Measurements from ENCODE around the gene FBH1.
"Not testable (repeated sequence)": the region's sequence is repeated elsewhere in the genome, so short reads cannot be mapped to it uniquely, and the experiment has no call there.

Gene FBH1

DNA sequence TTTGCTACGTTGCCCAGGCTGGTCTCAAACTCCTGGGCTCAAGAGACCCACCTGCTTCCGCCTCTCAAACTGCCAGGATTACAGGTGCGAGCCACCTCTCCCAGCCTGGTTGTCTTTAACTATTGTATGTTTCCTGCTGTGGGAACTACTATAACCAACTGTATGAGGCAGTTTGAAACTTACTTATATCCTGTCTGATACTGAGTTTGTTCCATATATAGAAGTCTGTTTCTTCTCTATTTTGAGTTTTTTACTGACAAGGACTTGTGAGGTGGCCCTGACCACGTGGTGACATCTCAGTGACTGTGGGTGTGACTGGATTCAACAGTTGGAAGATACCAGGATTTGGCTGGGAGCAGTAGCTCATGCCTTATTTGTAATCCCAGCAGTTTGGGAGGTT is 14.2 kb downstream of the FBH1 start:
- no peak for DNase-seq

DNA sequence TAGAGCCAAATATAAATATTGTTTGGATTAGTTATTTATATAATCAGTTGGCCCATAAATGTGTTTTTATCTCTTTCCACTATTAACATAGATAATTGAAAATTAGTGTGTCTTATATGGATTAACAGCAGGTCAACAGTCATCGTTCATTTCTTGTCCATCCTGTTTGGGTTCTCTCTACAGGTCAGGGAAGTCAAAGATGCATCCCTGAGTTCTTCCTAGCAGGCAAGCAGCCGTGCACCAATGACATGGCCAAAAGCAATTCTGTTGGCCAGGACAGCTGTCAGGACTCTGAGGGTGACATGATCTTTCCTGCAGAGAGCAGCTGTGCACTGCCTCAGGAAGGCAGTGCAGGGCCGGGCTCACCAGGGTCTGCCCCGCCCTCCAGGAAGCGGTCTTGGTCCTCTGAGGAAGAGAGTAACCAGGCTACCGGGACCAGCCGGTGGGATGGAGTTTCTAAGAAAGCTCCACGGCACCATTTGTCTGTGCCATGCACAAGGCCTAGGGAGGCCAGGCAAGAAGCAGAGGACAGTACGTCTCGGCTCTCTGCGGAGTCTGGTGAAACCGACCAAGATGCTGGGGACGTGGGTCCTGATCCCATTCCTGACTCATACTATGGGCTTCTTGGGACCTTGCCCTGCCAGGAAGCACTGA is 15.9 kb downstream of the FBH1 start:
- no peak for DNase-seq

GRCh38 chr10:5906651-5907050 is 16.6 kb downstream of the FBH1 start:
- DNase-seq, result no peak

GRCh38 chr10:5908676-5909075 is 18.6 kb downstream of the FBH1 start:
- not testable (repeated sequence) for DNase-seq

- no peak for DNase-seq
These were observed 20.5 kb downstream of the FBH1 start for GRCh38 chr10:5910323-5911100.

DNA sequence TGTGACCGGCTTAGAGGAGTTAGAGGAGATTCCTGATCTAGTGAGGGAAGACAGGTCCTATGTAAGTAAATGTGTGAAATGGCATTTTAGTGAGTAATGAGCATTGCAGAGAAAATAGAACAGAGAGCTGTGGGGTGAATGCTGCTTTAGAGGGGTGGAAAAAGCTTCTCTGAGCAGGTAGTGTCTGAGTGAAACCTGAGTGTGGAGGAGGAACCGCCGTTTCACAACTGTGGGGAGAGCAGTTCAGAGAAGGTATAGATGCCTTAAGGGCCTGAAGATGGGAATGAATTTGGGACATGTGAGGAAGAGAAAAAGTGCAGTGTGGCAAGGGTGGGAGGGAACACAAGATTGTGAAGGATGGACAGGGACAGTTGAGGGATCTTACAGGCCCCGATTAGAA is 21.6 kb downstream of the FBH1 start:
- no peak for DNase-seq

- no peak for DNase-seq
These were observed 23.7 kb downstream of the FBH1 start for GRCh38 chr10:5913736-5914135.

- no peak for DNase-seq
These were observed 25.4 kb downstream of the FBH1 start for GRCh38 chr10:5915451-5915850.

- DNase-seq, result no peak
These were observed 27.3 kb downstream of the FBH1 start for GRCh38 chr10:5917305-5917704.

DNA sequence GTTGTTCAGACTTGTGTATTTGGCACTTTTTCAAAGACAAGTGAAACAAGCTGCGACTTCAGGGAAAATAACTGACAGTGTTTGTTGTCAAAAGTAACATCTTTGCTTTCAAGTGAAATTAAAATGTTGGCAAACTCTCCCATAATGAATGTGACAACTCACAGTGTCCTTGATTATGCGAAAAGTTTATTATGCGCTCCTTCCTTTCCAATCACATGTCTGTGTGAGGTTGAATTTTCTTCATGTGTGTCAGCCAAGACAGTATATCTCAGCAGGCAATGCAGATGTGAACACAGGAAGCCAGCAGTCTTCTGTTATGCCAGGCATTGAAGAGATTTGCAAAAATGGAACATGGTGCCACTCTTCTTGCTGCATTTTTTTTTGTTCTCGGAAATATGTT is 28.7 kb downstream of the FBH1 start:
- DNase-seq, result no peak

DNA sequence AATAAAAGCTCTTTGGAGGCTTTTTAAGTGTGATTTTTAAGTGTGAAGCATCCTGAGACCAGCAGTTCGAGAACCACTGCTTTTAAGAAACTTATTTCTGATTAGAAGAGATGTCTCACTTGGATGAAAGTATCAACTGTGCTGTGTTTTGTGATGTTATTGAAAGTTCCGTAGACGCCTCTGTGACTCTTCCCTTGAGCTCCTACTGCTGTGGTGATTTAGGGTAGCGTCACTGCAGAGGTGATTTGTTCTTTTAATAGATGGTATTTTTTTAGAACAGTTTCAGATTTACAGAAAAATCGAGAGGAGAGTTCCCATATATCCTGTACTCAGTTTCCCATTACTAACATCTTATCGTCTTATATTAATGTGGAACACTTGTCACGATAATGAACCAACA is 29.5 kb downstream of the FBH1 start:
- no peak for DNase-seq

- no peak for DNase-seq
These were observed 31.7 kb downstream of the FBH1 start for GRCh38 chr10:5921746-5922145.

- no peak for DNase-seq
These were observed 34.8 kb downstream of the FBH1 start for GRCh38 chr10:5924889-5925288.

- no peak for DNase-seq
These were observed 37.3 kb downstream of the FBH1 start for GRCh38 chr10:5927306-5927705.

- no peak for DNase-seq
These were observed 39.4 kb downstream of the FBH1 start for GRCh38 chr10:5929442-5929841.

GRCh38 chr10:5930272-5930671 is 40.2 kb downstream of the FBH1 start:
- no peak for DNase-seq

DNA sequence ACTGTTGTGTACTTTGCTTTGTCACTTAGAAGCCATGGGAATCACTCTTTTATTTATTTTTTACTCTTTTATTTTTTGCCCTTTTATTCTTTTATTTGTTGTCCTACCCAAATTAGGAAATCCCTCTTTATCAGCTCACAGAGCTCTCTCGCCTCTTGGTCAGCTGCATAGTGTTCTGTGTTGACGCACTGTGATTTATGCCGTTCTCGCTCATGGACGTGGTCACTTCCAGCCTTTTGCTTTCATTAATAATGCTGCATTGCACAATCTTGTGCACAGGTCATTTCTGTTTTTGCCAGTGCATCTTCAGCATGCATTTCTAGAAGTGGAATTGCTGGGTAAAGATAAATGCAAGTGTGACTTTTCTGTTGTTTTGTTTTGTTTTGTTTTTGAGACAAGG is 42.3 kb downstream of the FBH1 start:
- no peak for DNase-seq

DNA sequence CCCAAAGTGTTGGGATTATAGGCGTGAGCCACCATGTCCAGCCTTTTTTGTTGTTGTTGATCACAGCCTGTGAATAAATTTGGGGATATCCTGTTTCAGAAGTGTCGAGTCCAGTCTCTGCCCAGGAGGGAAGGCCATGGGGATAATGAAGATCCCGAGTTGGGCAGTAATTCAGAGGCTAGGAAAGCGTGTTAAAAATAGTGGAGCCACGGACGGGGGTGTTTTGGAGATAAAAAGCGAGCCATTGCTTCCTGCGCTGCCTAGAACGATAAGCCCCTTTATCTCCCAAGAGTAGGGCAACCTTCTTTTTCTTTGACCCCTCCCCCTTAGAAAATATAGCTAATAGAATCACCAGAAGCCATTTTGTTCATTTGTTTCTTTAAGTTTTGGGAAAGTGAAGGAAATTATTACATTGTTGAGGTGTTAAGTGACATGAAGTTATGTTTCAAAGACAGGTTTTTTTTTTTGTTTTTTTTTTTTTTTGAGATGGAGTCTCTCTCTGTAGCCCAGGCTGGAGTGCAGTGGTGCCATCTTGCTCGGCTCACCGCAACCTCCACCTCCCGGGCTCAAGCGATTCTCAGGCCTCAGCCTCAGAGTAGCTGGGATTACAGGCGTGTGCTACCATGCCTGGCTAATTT is 44.0 kb downstream of the FBH1 start:
- no peak for DNase-seq

DNA sequence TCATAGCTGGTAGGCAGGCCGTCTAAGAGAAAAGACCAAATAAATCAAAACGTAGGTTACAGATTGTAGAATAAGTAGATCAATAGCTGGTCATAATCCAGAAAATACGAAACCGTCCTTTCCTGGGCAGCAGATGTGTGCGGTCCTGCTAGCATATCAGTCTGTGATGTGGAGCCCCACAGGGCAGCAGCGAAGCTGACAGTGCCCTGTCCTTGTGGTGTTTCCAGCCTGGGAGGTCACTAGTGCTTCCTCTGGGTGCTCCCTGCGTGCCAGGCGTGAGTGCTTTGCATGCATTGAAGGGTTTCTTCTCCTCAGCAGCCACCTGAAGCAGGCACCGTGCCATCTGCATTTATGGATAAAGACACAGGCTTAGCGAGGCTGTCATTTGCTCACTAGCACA is 45.6 kb downstream of the FBH1 start:
- no peak for DNase-seq

GRCh38 chr10:5937016-5937415 is 47.0 kb downstream of the FBH1 start:
- no peak for DNase-seq

GRCh38 chr10:5938291-5938690 is 48.2 kb downstream of the FBH1 start:
- DNase-seq, result no peak

DNA sequence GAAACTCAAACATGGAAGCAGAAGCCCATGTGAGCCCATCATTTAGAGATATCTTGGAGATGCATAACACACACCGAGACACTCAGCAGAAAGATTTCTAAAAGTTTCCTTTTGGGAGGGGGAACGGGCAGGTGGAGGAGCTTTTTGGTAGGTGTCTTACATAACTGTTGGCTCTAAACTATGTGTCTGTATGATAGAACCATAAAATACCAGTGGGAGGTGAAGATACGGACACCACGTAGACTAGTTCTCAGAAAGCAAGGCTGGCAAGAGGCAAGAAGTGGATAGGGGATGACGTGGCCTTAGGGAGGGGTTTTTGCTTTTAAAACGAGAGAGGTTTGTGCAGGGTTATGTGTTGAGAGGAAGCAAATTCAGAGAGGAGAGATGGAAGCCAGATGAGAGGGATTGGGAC is 50.8 kb downstream of the FBH1 start:
- DNase-seq, result no peak

DNA sequence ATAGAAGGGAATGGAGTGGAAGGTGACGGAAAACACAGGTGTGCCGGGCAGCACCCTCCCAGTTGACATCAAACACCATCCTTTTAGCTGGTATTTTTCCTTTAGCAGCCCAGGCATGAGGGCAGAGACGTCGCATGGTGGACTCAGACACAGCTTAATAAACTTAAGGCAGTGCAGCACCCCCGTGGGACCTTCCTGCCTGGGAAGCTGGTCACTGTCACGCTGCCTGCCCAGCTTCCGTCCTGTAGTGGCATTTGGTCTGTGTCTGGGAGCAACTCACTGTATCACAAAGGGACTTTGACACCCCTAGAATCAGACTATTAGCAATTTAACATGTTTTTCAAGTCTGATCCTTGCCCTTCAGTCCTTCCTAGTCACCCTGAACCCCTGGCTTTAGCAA is 51.5 kb downstream of the FBH1 start:
- no peak for DNase-seq

- DNase-seq, result no peak
These were observed 52.0 kb downstream of the FBH1 start for GRCh38 chr10:5942001-5942400.

Data from CD4-positive, alpha-beta T cell treated with Interleukin-17A for 1 hour (primary cell).